DMS53 treated with DMSO at 0.1 percent for 48 hours (cell line): ENCODE measurements around the gene SLC24A4.
"Not testable (repeated sequence)": the region's sequence is repeated elsewhere in the genome, so short reads cannot be mapped to it uniquely, and the experiment has no call there.

Experiments used
- DNase-seq: peaks from one replicate; lab custom pipeline; 2025; ENCODE audit not compliant: unreplicated experiment; lab: John Stamatoyannopoulos, UW

SLC24A4 gene

DNA sequence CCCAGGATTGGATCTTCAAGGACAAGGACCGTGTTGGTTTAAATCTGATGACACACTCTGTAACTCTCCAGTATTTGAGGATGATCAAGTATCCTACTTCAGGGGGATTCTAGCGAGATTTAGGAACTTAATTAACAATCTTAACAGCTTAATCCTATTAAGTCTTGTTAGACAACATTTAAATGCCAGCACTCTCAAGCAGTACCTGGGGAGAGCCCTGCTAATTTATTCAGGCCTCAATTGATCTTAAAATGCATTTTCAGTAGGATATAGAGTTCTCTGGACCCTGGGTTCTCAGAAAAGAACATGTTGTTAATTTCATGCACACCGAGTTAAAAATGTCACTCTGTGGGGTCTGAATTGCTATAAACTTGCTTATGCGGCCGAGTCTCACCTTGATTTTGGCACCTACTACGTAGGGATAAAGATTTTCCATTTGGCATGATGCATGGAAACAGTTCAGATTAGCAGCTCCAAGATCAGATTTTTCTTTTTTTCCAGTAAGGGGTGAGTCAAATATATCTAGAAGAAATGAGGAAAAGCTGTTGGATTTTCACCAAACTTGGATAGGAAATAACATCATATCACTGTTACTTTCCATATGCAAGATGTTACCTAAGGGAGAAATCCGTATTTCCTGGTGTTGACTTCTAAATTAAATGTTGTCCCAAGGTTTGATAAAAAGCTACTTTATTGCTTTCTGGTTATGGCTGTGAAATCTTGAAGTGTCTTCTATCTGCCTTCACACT lies 76.1 kb downstream of the SLC24A4 start:
- no peak for DNase-seq

DNA sequence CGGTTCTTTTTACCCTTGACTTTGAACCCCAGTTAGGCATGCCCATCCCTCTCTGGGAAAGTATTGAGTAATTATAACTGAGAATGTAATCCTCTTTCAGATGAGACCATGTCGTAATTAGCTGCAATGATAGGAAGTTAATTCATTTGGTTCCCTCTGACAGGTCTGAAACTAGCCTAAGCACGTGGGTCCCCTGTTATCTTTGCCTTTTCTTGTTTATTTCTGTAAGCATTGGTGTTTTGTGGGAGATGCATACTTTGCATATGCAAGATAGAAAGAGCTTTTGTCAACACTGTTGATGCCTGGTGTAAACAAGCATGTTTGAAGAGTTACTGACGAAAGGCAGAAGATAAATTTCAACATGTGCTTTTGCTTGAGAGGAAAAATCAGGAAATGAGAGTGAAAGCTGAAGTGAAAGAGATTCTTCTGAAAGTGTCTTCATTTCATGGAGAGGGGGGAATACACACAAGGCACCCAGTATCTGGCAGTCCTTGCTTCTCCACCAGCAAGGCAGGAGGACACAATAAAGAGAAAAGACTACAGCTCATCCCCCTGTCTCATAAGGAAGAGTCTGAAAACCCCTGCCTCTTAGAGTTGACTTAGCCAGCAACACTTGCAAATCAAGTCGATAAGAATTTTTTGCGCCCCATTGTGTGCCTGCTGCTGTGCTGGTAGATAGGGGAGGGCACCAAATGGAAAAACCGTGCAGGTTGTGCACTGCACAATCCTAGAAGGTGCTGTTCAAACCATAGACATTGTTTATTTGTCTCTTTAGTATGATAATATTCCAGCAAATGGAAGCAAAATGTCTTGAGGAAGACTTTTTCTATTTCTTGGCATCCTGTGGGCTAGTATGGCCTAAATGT lies 77.8 kb downstream of the SLC24A4 start:
- no peak for DNase-seq

GRCh38 chr14:92401561-92401960 lies 78.6 kb downstream of the SLC24A4 start:
- DNase-seq: no peak

DNA sequence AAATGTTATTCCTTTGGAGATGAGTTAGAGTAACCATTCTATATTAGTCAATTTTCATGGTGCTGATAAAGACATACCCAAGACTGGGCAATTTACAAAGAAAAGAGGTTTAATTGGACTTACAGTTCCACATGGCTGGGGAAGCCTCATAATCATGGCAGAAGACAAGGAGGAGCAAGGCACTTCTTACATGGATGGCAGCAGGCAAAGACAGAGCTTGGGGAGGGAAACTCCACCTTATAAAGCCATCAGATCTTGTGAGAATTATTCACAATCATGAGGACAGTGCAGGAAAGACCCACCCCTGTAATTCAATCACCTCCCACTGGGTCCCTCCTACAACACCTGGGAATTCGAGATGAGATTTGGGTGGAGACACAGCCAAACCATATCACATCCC lies 79.5 kb downstream of the SLC24A4 start:
- DNase-seq: not testable (repeated sequence)

DNA sequence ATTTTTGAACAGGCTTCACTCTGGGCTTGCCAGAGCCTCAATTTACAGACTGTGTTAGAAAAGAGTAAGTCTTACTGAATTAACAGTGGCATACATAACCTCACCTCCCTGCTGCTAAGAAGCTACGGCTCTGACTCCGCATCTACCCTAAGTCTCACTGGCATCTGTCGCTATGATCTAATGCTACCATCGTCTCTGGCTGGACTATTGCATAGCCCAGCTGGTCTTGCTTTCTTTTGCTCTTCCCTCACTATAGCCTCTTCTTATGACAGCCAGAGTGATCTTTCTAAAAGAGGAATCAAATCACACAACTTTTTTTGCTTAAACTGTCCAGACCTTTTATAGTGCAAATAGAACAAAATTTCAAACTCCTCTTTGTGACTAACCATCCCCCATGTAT lies 81.1 kb downstream of the SLC24A4 start:
- DNase-seq: no peak

GRCh38 chr14:92404421-92404820 lies 81.5 kb downstream of the SLC24A4 start:
- no peak for DNase-seq

GRCh38 chr14:92404938-92405337 lies 82.0 kb downstream of the SLC24A4 start:
- no peak for DNase-seq

DNA sequence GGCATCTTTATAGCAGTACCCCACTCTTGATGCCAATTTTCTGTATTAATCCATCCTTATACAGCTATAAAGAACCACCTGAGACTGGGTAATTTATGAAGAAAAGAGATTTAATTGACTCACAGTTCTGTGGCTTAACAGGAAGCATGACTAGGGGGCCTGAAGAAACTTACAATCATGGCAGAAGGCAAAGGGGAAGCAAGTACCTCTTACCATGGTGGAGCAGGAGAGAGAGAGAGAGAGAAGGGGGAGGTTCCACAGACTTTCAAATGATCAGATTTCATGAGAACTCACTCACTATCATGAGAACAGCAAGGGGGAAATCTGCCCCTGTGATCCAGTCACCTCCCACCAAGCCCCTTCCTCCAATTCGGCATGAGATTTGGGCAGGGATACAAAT lies 84.4 kb downstream of the SLC24A4 start:
- DNase-seq: no peak

GRCh38 chr14:92409043-92409442 lies 86.1 kb downstream of the SLC24A4 start:
- no peak for DNase-seq

GRCh38 chr14:92411135-92411534 lies 88.2 kb downstream of the SLC24A4 start:
- no peak for DNase-seq

DNA sequence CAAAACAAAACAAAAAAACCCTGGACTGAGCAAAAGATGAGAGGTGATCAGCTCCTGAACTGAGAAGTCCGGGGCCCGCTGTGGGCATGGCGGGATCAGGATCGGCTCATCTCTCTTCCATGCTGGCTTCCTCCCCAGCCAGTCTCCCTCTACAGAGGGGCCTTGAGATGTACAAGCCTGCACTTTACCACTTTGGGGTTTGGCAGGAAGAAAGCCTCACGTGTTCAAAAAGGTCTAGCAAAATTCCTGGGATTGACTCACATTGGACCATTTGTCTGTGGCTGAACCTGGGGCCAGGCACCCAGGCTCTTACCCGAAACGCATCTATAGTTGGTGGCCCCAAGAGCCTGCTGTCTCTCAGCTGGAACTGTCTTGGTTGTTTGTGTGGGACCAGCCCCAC lies 89.0 kb downstream of the SLC24A4 start:
- no peak for DNase-seq

DNA sequence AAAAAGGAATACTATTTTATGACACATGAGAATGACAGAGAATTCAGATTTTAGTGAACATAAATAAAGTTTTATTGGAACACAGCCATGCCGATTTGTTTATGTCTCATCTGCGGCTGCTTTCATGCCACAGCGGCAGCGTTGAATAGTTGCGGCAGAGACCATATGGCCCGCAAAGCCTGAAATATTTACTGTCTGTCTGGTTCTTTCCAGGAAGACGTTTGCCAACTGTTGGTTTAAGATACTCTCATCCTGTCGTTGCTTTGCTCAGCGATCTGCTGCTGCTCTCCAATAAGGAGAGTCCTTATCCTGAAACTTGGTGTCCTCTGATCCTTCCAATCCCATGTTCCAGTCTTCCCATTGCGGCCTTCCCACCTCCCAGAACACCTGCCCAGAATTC lies 89.9 kb downstream of the SLC24A4 start:
- DNase-seq: no peak

DNA sequence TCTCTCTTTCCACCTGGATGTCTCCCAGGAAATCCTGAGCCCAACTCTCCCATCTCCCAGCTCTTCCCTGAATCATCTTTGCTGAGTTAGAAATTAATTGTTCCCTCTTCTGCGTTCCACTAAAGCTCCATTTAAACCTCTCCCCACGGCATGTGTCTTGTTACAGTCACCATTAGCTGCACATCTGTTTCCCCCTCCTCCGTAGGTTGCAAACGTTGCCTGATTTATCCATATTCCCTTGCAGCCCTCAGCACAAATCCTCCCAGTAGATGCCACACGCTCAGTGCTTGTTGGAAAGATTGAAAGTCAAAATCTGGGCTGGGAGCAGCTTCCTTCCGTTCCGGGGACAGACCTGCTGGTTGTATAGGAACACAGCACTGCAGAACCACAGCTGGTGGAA lies 90.4 kb downstream of the SLC24A4 start:
- DNase-seq: peak; percentile 22

- no peak for DNase-seq
Measured at GRCh38 chr14:92414690-92415445, 91.9 kb downstream of the SLC24A4 start.

- no peak for DNase-seq
Measured at GRCh38 chr14:92415969-92416368, 93.0 kb downstream of the SLC24A4 start.

GRCh38 chr14:92416544-92416943 lies 93.6 kb downstream of the SLC24A4 start:
- no peak for DNase-seq

- no peak for DNase-seq
Measured at GRCh38 chr14:92417759-92418158, 94.8 kb downstream of the SLC24A4 start.

DNA sequence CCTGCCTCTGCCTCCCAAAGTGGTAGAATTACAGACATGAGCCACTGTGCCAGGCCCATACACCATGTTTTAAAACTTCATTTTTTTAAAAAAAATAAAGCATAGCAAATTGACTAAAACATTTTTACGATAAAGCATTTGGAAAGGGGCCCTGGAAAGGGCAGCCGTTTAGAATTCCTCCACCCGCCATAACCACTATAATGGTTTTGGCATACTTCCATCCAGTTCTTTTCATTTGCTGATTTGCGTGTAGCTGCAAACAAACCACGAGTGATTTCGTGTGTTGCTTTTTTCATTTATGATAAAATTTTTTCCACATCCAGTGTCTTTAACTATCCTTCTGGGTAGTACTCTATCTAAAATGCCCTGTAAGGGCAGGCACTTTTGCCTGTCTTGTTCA lies 98.8 kb downstream of the SLC24A4 start:
- DNase-seq: no peak

DNA sequence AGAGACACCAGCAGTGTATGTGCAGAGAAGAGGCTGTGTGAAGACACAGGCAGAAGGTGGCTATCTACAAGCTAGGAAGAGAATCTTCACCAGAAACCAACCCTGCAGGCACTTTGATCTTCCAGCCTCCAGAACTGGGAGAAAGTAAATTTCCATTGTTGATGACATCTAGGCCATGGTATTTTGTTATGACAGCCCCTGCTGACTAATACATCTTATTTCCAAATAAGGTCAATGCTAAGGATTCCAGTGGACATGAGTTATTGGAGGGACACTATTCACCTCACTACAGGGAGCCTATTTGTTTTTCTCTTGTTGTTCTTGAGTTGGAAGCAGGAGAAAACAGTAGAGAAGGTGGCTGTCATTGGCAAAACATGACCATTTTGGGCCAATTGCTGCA lies 102.1 kb downstream of the SLC24A4 start:
- DNase-seq: no peak

- no peak for DNase-seq
Measured at GRCh38 chr14:92426237-92426636, 103.3 kb downstream of the SLC24A4 start.

DNA sequence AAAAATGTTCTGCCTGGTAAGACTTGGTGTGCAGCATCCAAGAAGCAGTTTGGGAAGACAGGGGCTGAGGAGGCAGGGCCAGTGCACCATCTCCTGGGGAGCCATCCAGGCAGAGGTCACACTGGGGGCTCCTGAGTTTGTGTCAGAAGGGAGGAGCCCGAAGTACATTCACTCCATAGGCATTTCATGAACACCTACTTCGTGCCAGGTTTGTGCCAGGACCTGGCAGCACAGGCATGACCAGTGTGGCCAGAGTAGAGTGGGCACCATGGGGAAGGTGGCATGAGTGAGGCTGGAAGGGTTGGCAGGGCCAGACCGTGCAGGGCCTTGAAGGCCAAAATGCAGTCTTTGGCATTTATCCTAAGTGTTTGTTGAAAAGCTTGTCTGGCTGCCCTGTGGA lies 104.1 kb downstream of the SLC24A4 start:
- no peak for DNase-seq

- DNase-seq: no peak
Measured at GRCh38 chr14:92430686-92431085, 107.7 kb downstream of the SLC24A4 start.
